HG02870 (cell line): Measurements from ENCODE around the gene RPTOR.
A peak's percentile ranks its signal among the peaks of the same experiment; 100 is the strongest.
"Not testable (repeated sequence)": the region's sequence is repeated elsewhere in the genome, so short reads cannot be mapped to it uniquely, and the experiment has no call there.

Experiments used
- ATAC-seq: cut with Tn5 transposase; IDR thresholded peaks from one replicate; pipeline ENCODE4 v1.9.1; 2021; ENCODE audit warnings: mild to moderate bottlenecking, moderate library complexity; ENCODE audit not compliant: unreplicated experiment

Gene RPTOR

GRCh38 chr17:80866050-80866793 lies 321.6 kb downstream of the RPTOR start:
- no peak for ATAC-seq

GRCh38 chr17:80868022-80868609 lies 323.5 kb downstream of the RPTOR start:
- no peak for ATAC-seq

- ATAC-seq = no peak
These were observed 325.0 kb downstream of the RPTOR start for GRCh38 chr17:80869481-80870145.

- no peak for ATAC-seq
These were observed 325.8 kb downstream of the RPTOR start for GRCh38 chr17:80870401-80870800.

- ATAC-seq = no peak
These were observed 326.7 kb downstream of the RPTOR start for GRCh38 chr17:80871341-80871740.

GRCh38 chr17:80872001-80872500 lies 327.4 kb downstream of the RPTOR start:
- ATAC-seq = no peak

GRCh38 chr17:80872501-80873306 lies 328.1 kb downstream of the RPTOR start:
- no peak for ATAC-seq

GRCh38 chr17:80873307-80873951 lies 328.8 kb downstream of the RPTOR start:
- no peak for ATAC-seq

- no peak for ATAC-seq
These were observed 330.3 kb downstream of the RPTOR start for GRCh38 chr17:80874866-80875445.

- ATAC-seq = not testable (repeated sequence)
These were observed 330.9 kb downstream of the RPTOR start for GRCh38 chr17:80875480-80875995.

GRCh38 chr17:80876456-80876949 lies 331.9 kb downstream of the RPTOR start:
- not testable (repeated sequence) for ATAC-seq

- ATAC-seq = peak; percentile 83
These were observed 332.5 kb downstream of the RPTOR start for GRCh38 chr17:80876950-80877728.

- peak; percentile 13 for ATAC-seq
These were observed 333.2 kb downstream of the RPTOR start for GRCh38 chr17:80877729-80878303.

GRCh38 chr17:80878876-80879722 lies 334.5 kb downstream of the RPTOR start:
- ATAC-seq = no peak

- ATAC-seq = no peak
These were observed 335.3 kb downstream of the RPTOR start for GRCh38 chr17:80879723-80880647.

- ATAC-seq = no peak
These were observed 336.0 kb downstream of the RPTOR start for GRCh38 chr17:80880648-80880985.

GRCh38 chr17:80881306-80881705 lies 336.7 kb downstream of the RPTOR start:
- no peak for ATAC-seq
